ENCODE measurements around the gene B3GNT3.
A peak's percentile ranks its signal among the peaks of the same experiment; 100 is the strongest.

Gene B3GNT3

GRCh38 chr19:17855280-17856152 is 60.6 kb downstream of the B3GNT3 start:
- peak; percentile 80 to 88 for DNase-seq (ENCODE audit: extremely low read depth in 1 of 2, low read depth in 1 of 2)

GRCh38 chr19:17859533-17860330 is 64.8 kb downstream of the B3GNT3 start, which contains the start of gene RPL18A:
TSS of gene RPL18A (plus strand) at chr19:17859910. CDS start at chr19:17859957, 47 bp downstream.
- DNase-seq (ENCODE audit: extremely low read depth in 1 of 2, low read depth in 1 of 2): peak; percentile 93 to 97

- DNase-seq (ENCODE audit: extremely low read depth in 1 of 2, low read depth in 1 of 2): no peak
These were observed 65.5 kb downstream of the B3GNT3 start for GRCh38 chr19:17860331-17860992.

- no peak for DNase-seq (ENCODE audit: extremely low read depth in 1 of 2, low read depth in 1 of 2)
These were observed 66.0 kb downstream of the B3GNT3 start for GRCh38 chr19:17860993-17861360.

- no peak for DNase-seq (ENCODE audit: extremely low read depth in 1 of 2, low read depth in 1 of 2)
These were observed 66.8 kb downstream of the B3GNT3 start for GRCh38 chr19:17861542-17862402.

- DNase-seq (ENCODE audit: extremely low read depth in 1 of 2, low read depth in 1 of 2): no peak
These were observed 68.0 kb downstream of the B3GNT3 start for GRCh38 chr19:17862711-17863519.
